Heart left ventricle (tissue), 16 donors: ENCODE results near the gene PRKG1. TPM values are rescaled to one million over a fixed set of nuclear protein-coding genes. Genes with fewer than 3 reads are reported as not detected.
"Not testable (repeated sequence)": the region's sequence is repeated elsewhere in the genome, so short reads cannot be mapped to it uniquely, and the experiment has no call there.

Source experiments
- ATAC-seq, 4 donors: fragments of 200-7000 bp; cut with Tn5 transposase; one replicate each; pipeline ENCODE4 v1.9.1; 2020 to 2022; ENCODE audit warnings: moderate library complexity in 4 of 4, mild to moderate bottlenecking in 3 of 4, moderate number of reproducible peaks in 1 of 4
- DNase-seq, 5 donors: peaks; one replicate each; pipeline ENCODE4 v3.0.0-alpha.2; 2020
- H3K27ac ChIP-seq, 12 donors: fragments of 200-600 bp; sonication (generic) in 4 of 12; one replicate each; pipeline versions ENCODE4 v1.5.0 to v1.8.0; 2016 to 2022; ENCODE audit warnings: mild to moderate bottlenecking in 2 of 12
- H3K27me3 ChIP-seq, 9 donors: fragments of 200-600 bp; sonication (generic) in 2 of 9; one replicate each; pipeline versions ENCODE4 v1.5.1 to v1.8.0; 2016 to 2022; ENCODE audit warnings: mild to moderate bottlenecking in 3 of 9
- H3K36me3 ChIP-seq, 9 donors: fragments of 200-600 bp; sonication (generic) in 2 of 9; one replicate each; pipeline versions ENCODE4 v1.5.0 to v1.8.0; 2018 to 2022; ENCODE audit warnings: mild to moderate bottlenecking in 2 of 9
- H3K4me1 ChIP-seq, 12 donors: fragments of 200-600 bp; sonication (generic) in 4 of 12; one replicate each; pipeline versions ENCODE4 v1.5.0 to v1.8.0; 2016 to 2022; ENCODE audit warnings: mild to moderate bottlenecking in 3 of 12
- H3K4me3 ChIP-seq, 12 donors: fragments of 200-600 bp; sonication (generic) in 4 of 12; one replicate each; pipeline versions ENCODE4 v1.5.0 to v1.8.0; 2017 to 2022; ENCODE audit warnings: mild to moderate bottlenecking in 9 of 12, moderate library complexity in 4 of 12
- H3K9me3 ChIP-seq, 12 donors: fragments of 200-600 bp; sonication (generic) in 4 of 12; one replicate each; pipeline versions ENCODE4 v1.5.0 to v1.8.0; 2016 to 2022; ENCODE audit warnings: mild to moderate bottlenecking in 1 of 12
- CTCF ChIP-seq, 12 donors: fragments of 200-600 bp; sonication (generic) in 4 of 12; IDR thresholded peaks; one replicate each; pipeline versions ENCODE4 v1.5.0 to v1.8.0; 2018 to 2022; ENCODE audit warnings: antibody characterized with exemption in 12 of 12, mild to moderate bottlenecking in 5 of 12
- POLR2A ChIP-seq, 2 donors: fragments of 450-650 bp; IDR thresholded peaks; one replicate each; pipeline ENCODE4 v1.6.1; 2017; ENCODE audit warnings: antibody characterized with exemption in 2 of 2, mild to moderate bottlenecking in 2 of 2, moderate library complexity in 2 of 2
- WGBS, 4 donors: extraction: QIAGEN DNeasy Blood & Tissue Kit in 2 of 4; methylation state at CpG; one replicate each; pipeline versions ENCODE4 v1.1.5 to v1.1.7; 2013 to 2018; 5-methylcytosine and 5-hydroxymethylcytosine counted together
- intact Hi-C, 10 donors: fragments of 100-400 bp; cut with DNase I; formaldehyde crosslinking; loops; one replicate each; pipeline versions ENCODE4 v1.11.1 to v1.14.2; 2022
- polyA plus RNA-seq, 2 donors: library from polyadenylated mRNA; stranded (reverse); fragments of 200-250 nt; gene quantifications; one replicate each; pipeline ENCODE4 v1.2.3, GENCODE V29; 2013
- total RNA-seq, 9 donors: library from RNA; depleted of rRNA in 2 of 9; stranded (reverse); fragments of >200 nt in 2 of 9; fragmentation: NEBNext Ultra II Directional in 3 of 9; extraction: Animal tissue kit (Norgen Biotek cat#: 25700) in 3 of 9; gene quantifications; one replicate each; pipeline versions ENCODE4 v1.1.0 to v1.2.4, GENCODE V29; 2016 to 2023
- donor health status: ischemic (EF 13 %, LVEDD 7.1; RV severe dilation, severe dysfunction).
- donor health status: healthy with polysubstance abuse.
- donor health status: DM: no; HTN: yes; CAD: no.
- donor health status: DM: no; HTN: no; CAD: no.
- donor health status: ischemic (EF 25% LVEDD 6.9; RV normal size, moderate dysfunction).
- donor health status: ischemic (EF 25% LVEDD 5.7; RV mildly dilated, moderate dysfunction).
- donor health status: healthy.
- donor health status: DM: yes; HTN: yes; CAD: no.
- donor health status: ischemic (EF 35%, LVEDD 5.7; RV mildly dilated, moderate dysfunction).
- donor health status: nonischemic (EF 11% LVEDD 7.7; RV severe dilation, severe dysfunction).
- donor health status: DM: yes; HTN: yes; CAD: no.
- donor health status: PGD.
- donor health status: ischemic (EF 29% LVEDD 5.4; RV normal size, mild dysfunction).
- donor health status: nonischemic (EF 23%, LVEDD 6.1; RV moderate dilation, normal function).

The PRKG1 gene
- total and polyA plus RNA-seq, 11 donors = 5.5 to 37.3 (median 29.3) TPM

DNA sequence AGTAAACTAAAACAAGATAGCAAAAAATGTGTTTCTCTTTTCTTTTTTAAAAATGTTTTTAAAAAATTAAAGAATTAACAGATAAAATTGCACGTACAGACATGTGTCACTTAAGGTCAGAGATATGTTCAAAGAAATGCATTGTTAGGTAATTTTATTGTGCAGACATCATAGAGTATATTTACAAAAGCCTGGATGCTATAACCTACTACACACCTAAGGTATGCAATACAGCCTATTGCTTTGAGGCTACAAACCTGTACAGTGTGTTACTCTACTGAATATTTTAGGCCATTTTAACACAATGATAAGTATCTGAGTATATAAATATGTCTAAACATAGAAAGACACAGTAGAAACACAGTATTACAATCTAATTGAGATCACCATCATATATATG, 253.1 kb downstream of the PRKG1 start:
- peaks cover 0 to 16% (median 0%) of the 10 kb centered on the region in 12 donors for H3K9me3 ChIP-seq
- intact Hi-C loops = no loop called here
- ATAC-seq = no peak

GRCh38 chr10:51340366-51340765, 266.1 kb downstream of the PRKG1 start:
- Histone ChIP-seq H3K4me1 (peaks cover 0 to 6% (median 0%) of the 10 kb centered on the region in 12 donors), H3K4me3 (no peak overlapping the region), H3K9me3 (no peaks in the 10 kb centered on the region), H3K27ac (no peak overlapping the region), H3K36me3 (no peaks in the 10 kb centered on the region), H3K27me3 (no peaks in the 10 kb centered on the region)
- DNase-seq (no peak), ATAC-seq (no peak)
- intact Hi-C loops = no loop called here
- WGBS, 4 donors = 88 to 94% (median 92%) methylated on average over 1 of the region's 1 CpG
- TF ChIP-seq CTCF (IDR thresholded peaks at IDR 0.05) = no peak
- TF ChIP-seq POLR2A (IDR thresholded peaks at IDR 0.05) = no peak

More for the DNA sequence above, 253.1 kb downstream of the PRKG1 start:
- Histone ChIP-seq H3K36me3 (no peaks in the 10 kb centered on the region), H3K4me1 (peaks cover 0 to 6% (median under 1%) of the 10 kb centered on the region in 12 donors), H3K4me3 (no peak overlapping the region), H3K27ac (no peak overlapping the region), H3K27me3 (no peaks in the 10 kb centered on the region)
- TF ChIP-seq CTCF (IDR thresholded peaks at IDR 0.05) (no peak), POLR2A (IDR thresholded peaks at IDR 0.05) (no peak)
- 84 to 93% (median 85%) methylated on average over 1 of the region's 1 CpG for whole genome bisulfite sequencing, 4 donors
- DNase-seq = no peak

DNA sequence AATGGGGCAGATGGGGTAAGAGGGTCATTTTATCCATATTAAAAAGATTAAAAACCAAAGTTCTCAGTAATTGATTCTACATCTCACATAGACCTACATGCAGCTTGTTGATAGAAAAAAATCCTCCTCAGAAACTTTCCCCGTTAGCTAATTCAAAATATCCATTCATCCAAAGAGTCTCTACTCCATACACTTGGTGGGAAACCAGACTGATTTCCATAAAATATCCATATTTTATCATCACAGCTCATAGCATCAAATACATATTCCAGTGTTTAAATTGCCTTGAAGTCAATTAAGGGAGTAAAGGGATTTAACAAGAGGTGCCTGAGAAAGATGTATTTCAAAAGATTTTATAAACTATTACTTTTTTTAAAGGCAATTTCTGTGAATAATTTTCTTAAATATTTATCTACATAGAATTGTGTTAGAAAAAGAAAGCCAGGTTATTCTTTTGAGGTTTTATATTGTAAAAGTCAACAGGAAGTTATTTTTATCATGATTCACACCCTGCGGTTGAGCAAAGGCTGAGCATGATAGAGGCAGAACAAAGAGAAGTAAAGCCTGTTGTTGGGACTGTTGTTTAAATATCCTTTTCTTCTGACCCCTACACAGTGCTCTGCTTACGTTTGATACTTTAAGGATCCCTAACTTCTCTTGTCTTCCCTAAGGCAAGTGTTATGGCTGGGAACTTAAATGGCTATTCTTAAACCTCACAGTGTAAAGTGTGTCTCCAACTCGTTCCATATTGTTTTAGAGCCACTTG, 266.7 kb downstream of the PRKG1 start:
- Histone ChIP-seq H3K4me1 (peaks cover 0 to 6% (median 0%) of the 10 kb centered on the region in 12 donors), H3K36me3 (no peaks in the 10 kb centered on the region), H3K27me3 (no peaks in the 10 kb centered on the region), H3K27ac (no peak overlapping the region), H3K4me3 (no peak overlapping the region), H3K9me3 (no peaks in the 10 kb centered on the region)
- TF ChIP-seq POLR2A (IDR thresholded peaks at IDR 0.05) (no peak), CTCF (IDR thresholded peaks at IDR 0.05) (no peak)
- DNase-seq = no peak
- intact Hi-C loops = no loop called here
- 65 to 75% (median 70%) methylated on average over 4 of the region's 4 CpGs for WGBS, 4 donors
- ATAC-seq = no peak

DNA sequence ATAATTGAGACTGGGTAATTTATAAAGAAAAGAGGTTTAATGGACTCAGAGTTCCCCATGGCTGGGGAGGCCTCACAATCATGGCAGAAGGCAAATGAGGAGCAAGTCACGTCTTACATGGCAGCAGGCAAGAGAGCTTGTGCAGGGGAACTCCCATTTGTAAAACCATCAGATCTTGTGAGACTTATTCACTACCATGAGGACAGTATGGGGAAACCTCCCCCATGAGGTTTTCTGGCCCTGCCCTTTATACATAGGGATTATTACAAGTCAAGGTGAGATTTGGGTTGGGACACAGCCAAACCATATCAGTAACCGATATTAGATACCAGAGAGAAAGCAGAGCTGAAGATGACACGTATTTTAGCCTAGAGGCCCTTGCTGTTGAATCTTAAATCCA, 267.5 kb downstream of the PRKG1 start:
- intact Hi-C loops, H3K4me3 ChIP-seq, H3K36me3 ChIP-seq, DNase-seq, ATAC-seq, H3K9me3 ChIP-seq, H3K27ac ChIP-seq, H3K27me3 ChIP-seq, H3K4me1 ChIP-seq: not testable (repeated sequence)
- 82 to 89% (median 87%) methylated on average over 3 of the region's 3 CpGs for WGBS, 4 donors

DNA sequence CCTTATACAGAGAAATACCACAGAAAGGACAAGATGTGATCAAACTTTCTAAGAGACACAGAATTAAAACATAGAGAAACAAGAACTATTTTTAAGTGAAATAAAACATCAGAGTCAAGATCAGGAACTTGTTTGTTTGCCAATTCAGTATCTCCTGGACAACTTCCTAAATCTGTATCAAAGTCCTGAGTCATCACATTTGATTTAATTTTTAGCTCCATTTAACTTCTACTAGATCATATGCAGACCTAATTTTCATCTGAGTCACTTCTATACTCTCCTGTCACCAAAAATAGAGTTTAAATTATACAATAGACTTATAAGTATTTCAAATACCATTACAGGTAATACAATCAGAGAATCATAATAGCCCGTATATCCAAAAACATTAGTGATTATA, 268.1 kb downstream of the PRKG1 start:
- Histone ChIP-seq H3K4me1 (peaks cover 0 to 6% (median 0%) of the 10 kb centered on the region in 12 donors), H3K9me3 (no peaks in the 10 kb centered on the region), H3K4me3 (no peak overlapping the region), H3K27ac (no peak overlapping the region), H3K27me3 (no peaks in the 10 kb centered on the region), H3K36me3 (no peaks in the 10 kb centered on the region)
- no peak for DNase-seq
- ATAC-seq = no peak
- TF ChIP-seq POLR2A (IDR thresholded peaks at IDR 0.05) (no peak), CTCF (IDR thresholded peaks at IDR 0.05) (no peak)
- intact Hi-C loops = no loop called here
- WGBS, 4 donors = 92 to 100% (median 98%) methylated on average over 1 of the region's 1 CpG
